NCI-H1694 treated with DMSO at 0.1 percent for 48 hours (cell line): ENCODE data around the gene MGAT5.
"Not testable (repeated sequence)": the region's sequence is repeated elsewhere in the genome, so short reads cannot be mapped to it uniquely, and the experiment has no call there.

ENCODE experiments used
- DNase-seq: peaks from one replicate; lab custom pipeline; 2025; lab: John Stamatoyannopoulos, UW

Gene MGAT5

DNA sequence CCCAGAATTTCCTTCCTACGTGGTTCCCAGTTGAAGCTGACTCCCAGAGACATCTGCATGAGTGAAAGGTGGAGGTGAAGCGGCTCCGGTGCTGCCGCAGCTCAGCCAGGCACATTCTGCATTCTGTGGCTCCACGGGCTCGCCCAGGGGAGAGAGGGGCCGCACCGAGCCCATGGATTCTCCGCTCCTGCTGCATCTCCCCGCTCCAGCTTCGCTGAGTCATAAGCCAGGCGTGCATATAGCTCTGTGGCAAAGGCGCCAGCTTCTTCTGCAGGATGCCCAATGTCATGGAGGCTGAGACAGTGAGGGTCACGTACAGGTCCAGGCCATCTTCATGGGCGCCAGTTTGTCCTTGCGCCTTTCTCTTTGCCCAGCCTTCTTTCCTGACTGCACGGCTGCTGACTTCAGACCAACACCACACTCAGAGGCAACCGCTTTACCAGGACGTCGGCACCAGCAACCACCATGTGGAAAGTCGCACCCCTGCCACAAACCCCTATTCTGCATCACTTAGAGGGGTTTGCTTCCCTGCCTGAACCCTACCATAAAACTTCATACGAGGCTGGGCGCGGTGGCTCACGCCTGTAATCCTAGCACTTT, 215.7 kb downstream of the MGAT5 start:
- DNase-seq = no peak

DNA sequence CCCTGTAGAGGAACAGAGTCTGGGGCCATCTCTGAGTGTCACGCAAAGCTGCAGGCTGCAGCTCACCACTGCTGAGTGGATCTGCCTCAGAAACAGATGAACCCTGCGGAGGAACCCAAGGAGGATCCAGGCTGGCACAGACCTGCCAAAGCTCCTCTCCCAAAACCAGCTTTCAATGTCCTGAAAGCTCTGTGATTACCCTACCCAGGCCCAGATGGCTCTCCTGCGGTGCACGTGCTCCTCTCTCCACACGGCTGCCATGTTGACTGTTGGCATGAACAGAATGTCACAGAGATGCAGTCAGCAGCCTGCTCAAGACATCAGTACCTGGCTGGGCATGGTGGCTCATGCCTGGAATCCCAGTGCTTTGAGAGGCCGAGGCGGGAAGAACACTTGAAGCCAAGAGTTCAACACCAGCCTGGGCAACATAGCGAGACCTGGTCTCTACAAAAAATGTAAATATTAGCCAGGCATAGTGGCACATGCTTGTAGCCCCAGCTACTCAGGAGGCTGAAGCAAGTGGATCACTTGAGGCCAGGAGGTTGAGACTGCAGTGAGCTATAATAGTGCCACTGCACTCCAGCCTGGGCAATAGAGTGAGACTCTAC, 216.8 kb downstream of the MGAT5 start:
- DNase-seq = no peak

DNA sequence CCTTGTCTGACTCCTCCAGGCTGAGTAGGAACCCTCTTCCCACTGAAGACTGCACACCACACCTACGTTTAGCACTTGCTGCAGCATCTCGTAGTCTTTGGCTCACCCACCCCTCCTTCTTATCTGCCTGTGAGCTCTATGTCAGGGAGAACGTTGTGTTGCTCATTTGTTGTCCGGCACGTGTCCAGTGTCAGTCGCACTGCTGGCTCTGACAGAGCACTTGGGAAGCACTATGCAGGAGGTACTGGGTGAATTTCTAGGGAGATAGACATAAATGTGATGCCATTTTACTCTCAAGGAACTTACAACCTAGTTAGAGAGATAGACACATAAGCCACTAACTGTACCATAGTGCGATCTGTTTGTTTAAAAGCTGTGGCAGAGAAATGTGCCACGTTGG, 223.1 kb downstream of the MGAT5 start:
- not testable (repeated sequence) for DNase-seq

DNA sequence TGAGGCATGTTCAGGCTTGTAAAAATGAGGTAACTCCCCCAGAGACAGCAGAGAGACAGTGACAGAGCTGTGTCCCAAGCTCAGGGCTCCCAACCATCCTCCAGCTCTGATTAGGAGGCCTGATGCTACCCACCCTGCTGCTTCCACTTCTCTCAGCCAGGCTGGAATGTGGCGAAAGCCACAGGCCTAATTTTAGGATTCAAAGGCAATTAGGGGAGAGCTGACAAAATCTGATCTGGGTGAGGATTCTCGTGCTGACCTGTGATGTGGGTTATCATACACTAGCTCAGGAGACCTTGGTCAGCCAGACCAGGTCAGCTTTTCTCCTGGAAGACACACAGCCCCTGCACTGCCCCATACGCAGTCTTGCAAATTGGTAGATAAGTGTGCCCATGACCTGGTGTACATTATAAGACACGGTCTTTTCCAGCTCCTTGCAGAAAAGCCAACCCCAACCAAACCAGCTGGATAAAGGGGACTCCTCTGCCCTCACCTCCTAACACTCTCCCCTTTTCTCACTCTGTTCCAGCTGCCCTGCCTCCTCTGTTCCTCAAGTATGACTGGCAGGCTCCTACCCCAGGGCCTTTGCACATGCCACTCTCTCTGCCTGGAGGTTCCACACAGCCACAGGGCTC, 225.9 kb downstream of the MGAT5 start:
- no peak for DNase-seq

DNA sequence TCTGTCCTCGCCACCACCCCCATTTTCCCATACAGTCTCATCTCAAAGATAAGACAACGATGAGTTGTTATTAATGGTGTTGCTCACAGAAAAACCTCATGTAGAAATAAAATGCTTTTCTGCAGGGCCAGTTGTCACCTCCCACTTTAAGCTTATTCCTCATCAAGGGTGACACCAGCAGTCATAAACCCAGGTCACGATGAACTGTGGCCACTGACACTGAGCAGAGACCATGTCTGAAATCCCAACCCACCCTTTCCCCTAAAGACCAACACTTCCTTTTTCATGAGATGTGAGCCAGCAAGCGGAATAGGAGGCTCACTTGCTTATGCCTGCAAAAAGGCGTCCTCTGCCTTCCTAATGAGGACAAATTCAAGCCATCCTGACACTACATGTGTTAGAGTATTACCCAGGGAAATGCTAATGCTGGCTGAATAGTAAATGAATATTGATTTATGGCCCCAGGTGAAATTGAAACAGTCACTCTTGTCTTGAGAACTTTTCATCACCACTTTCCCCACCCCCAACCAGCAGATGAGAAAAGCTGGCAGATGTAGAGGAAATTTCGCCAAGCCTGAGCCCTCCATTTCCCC, 228.4 kb downstream of the MGAT5 start:
- no peak for DNase-seq

DNA sequence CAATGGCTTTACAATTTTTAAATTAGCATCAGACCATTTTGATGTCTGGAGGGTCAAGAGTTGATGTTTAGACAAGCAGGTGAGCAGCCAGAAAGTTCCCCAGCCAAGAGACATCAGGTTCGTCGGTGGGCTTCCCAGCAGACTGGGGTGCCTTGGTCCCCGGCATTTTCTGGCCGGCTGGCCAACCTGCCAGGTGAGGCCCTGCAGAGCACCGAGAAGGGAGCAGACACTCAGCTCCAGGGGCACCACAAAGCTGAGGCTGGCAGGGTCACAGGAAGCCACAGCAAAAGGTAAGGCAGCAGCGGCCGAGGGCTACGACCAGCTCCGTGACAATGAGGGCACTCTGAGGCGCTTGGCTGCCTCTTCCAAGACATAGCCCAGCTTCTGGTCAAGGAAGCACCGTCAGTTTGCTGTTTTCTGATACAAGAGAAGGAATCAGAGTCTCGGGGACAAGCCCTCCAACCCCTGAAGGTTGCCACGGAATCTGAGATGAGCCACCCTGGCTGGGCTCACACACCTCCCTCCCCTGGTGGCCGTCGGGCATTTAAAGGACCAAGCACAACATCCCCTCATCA, 229.0 kb downstream of the MGAT5 start:
- no peak for DNase-seq

DNA sequence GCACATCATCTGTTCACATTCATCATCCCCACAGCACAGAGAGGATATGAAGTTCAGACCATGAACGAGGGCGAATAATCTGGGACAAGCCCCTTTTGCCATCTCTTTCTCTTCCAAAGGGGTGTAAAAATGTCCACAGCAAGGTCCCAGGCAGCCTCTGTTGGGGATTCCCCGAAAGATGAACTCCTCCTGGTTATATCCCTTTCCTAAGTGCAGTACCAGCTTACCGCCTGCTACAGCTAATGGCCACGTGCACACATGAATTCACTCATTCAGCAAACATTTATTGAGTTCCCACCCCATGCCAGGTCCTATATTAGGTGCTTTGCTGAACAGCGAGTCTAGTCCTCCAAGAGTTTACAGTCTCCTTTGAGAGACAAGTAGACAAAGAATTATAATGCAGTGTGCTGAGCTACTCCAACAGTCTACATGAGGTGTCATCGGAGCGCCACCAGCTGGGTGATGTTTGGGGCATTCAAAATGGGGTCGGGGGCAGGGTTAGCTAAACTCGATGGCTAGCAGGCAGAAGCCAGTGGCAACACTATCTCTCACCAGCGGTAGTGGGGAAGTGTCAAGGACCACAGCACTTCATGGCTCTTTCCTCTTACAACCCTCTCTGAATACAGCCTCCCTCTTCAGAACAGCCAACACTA, 236.0 kb downstream of the MGAT5 start:
- DNase-seq = no peak

DNA sequence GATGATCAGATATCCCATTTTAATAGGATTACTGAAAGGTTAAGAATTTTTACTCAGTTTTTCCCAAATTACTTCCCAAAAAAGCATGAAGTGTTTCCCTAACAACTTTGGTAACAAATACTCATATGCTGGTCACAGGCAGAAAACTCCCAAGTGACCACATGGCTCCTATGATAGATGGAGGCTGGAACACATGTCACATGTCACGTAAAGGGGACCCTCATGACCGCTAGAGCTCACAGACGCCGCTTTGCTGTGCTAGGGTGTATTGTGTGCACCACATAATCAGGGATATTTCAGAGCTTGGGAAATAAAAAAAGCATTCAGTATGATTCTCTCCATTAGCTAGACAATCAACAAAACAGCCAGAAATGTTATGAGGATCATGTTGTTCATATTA, 236.7 kb downstream of the MGAT5 start:
- DNase-seq = no peak

DNA sequence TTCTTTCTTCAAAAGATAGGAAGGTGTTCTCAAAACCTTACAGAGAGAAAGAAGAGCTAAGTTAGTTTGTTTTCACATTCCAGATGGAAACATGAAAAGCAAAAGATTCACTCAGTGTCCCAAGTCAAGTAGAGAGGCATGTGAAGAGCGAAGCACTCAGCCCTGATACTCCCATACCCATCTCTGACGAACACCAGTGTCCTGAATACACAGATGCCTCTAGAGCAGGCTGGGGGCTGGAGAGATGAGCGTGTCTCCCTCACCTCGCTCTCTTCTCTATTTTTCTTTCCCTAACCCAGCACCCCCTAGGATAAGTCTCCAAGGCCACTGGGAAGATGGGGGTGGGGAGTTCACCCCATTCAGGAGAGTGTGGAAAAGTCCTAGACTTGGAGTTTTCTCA, 237.2 kb downstream of the MGAT5 start:
- DNase-seq = no peak

DNA sequence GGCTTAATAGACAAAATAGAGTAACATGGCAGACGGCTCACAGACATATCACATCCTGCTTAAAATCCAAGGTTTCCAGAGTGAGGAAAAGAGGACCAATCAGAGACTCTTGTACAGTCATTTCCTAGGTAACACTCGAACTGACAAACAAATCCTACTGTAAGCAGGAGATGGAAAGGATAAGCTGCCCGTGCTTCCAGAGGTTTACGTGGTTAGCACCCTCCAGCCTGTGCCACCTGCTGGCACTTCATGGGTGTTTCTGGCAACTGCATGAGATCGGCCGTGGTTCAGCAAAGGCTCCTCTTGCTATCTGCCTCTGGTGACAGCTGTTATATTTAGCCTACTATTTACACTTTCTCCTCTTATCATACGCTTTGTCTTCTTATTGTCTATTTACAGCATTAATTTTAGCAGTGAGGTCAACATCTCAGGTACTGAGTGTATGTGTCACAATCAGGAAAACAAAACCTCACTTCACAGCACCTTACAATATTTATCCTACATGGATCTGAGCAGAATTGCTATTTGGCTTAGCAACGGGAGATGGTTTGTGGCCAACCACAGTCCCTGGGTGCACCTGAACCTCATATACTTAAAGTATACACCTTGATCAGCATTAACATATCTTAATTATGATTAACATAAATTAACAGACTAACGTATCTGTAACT, 238.0 kb downstream of the MGAT5 start:
- peak; percentile 76 for DNase-seq

DNA sequence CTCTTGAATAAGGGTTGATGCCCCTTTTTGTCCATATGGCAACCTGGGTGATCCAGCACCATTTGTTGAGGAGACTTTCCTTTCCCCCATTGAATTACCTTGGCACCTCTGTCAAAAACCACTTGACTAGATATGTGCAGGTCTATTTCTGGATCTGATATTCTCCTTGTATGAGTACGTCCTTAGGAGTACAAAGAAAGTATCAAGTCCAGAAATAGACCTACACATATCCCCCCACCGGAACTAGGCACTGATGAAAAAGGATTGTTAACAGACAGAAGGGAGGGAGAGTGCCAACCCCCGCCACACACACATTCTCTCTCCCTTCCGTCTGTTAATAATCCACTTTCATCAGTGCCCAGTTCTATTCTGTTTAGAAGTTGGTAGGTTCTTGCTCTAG, 239.9 kb downstream of the MGAT5 start:
- no peak for DNase-seq

DNA sequence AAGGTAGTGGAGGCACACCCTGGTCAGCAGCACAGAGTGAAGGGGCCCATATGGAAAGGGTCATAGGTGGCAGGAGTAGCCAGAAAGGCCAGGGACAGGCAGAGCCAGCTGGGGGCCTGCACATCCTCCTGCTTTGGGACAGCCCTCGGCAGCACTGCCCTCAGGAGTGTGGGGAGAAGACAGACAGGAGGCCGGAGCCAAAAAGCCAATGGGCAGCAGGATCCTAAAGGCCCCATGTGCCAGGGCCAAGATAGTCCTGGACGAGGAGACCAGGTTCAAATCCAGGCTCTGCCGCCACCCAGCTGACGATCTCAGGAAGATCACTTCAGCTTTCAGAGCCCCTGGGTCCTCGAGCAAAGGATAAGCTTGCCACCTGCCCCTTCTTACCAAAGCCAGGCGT, 244.8 kb downstream of the MGAT5 start:
- no peak for DNase-seq

DNA sequence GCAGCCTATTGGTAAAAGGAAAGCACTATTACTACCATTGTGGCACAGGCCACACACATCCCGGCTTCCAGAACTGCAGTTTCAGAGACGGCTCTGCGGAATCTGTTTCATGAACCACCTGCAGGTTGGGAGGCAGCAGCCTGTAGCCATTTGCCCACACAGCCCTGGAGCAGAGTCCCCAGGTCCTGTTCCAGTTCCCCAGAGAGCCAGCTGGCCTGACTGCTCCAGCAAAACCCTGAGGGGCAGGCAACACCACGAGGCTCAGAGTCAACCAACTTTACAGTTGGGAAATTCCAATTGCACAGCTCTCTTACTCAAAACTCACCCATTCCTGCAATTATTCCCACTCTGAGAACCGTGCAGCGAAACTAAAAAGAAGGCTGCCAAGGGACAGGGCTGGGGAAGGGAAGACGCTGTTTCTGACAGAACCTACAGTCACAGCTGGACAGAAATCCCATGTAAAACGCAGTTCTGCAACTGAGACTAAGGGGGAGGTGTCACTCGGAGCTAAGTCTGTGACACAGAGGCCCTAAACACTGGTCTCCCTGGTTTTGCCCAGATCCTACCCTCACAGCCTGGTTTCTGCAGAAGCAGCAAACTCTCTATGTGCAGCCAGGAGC, 245.5 kb downstream of the MGAT5 start:
- no peak for DNase-seq

DNA sequence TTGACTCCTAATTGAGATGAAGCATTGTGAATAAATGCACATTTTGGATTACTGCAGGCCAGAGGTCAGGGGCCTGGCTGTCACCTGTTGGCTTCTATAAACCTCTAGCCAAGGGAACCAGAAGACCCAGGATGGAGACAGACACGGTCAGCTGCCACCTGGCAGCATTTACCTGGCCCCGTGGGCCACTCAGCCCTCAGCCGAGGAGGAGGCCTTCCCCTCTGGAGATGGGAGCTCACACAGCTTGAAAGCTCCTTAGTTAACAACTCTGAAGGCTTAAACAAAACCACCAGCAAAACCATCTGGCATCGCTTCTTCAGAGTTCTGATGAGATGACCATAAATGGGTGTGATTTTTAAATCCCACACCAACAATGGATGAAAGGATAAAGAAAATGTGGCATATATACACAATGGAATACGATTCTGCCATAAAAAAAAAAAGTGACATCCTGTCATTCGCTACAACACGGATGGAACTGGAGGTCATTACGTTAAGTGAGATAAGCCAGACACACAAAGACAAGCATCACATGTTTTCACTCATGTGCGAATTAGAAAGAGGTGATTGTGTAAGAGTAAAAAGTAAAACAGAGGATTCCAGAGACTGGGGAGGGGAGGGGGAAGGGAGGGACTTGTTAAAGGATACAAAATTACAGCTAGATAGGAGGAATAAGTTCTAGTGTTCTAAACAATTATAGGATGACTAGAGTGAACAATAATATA, 246.5 kb downstream of the MGAT5 start:
- DNase-seq = no peak

DNA sequence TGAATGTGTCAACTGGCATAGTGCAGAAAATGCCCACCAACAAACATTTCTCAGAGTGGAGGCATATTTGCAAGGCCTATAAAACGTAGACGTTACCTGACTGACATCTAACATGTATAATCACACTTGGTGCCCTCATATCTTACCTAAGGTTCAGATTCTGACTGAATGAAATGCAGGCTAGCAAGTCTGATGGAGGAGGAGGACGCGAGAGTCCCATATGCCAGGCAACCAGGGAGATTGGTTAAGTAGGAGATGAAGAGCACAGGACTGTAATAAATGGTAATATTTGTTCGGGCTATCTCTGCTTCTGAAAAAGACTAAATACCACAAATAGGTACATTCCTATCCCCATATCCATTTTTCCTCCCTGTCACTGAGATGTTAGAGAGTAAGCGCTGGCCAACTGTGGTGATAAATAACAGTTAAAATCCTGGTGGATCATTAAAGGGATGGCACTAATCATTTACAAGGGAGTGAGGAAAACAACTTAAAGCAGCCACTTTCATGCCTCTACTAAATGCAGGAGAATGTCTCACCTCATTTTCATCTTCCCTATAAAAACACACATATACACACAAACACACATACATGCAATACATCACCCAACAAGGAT, 247.7 kb downstream of the MGAT5 start:
- no peak for DNase-seq

DNA sequence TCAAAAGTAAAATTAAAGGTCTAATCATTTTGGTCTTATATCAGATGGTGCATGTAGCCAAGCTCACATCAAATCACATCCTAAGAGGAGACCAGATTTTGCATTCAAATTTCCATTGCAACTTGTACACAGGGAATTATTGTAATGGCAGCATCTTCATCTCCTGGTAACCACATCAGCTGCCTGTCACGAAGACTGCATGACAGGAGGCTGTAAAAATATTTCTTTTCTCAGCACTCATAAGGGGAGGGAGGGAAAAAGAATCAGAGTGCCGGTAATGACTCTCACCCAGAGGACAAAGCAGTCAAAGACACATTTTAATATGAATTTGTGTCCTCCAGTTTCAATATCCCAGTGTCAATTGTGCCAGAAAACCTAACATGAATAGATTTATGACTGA, 248.2 kb downstream of the MGAT5 start:
- no peak for DNase-seq
